Stimulated activated naive B cell treated with anti-CD40 and anti-IgM and Interleukin-4, amounts not matched to agents 10 μg/mL and 1 μg/mL and 100 μg/mL, for 72 hours (primary cell): ENCODE results near the gene PCSK6.

Source experiments
- ATAC-seq, 2 donors: fragments of 150-1000 bp; cut with Tn5 transposase; replicated peaks; 2 replicates each; pipeline ENCODE4 v1.10.0; 2021; ENCODE audit warnings: moderate library complexity in 1 of 2
- DNase-seq: peaks from one replicate; pipeline ENCODE4 v3.0.0; 2021
- H3K27ac Mint-ChIP-seq: one replicate; pipeline ENCODE4 v1.8.0; 2022; ENCODE audit warnings: mild to moderate bottlenecking, mixed read lengths
- H3K27me3 Mint-ChIP-seq, 2 donors: one replicate each; pipeline ENCODE4 v1.8.0; 2022; ENCODE audit warnings: mixed read lengths in 2 of 2
- H3K36me3 Mint-ChIP-seq, 2 donors: one replicate each; pipeline ENCODE4 v1.8.0; 2022; ENCODE audit warnings: mixed read lengths in 2 of 2, mild to moderate bottlenecking in 1 of 2
- H3K4me1 Mint-ChIP-seq, 2 donors: one replicate each; pipeline ENCODE4 v1.8.0; 2022; ENCODE audit warnings: mixed read lengths in 2 of 2, mild to moderate bottlenecking in 1 of 2
- H3K4me3 Mint-ChIP-seq, 2 donors: one replicate each; pipeline ENCODE4 v1.8.0; 2022; ENCODE audit warnings: mild to moderate bottlenecking in 2 of 2, mixed read lengths in 2 of 2, moderate library complexity in 1 of 2
- H3K9me3 Mint-ChIP-seq, 2 donors: one replicate each; pipeline ENCODE4 v1.8.0; 2022; ENCODE audit warnings: mixed read lengths in 2 of 2, mild to moderate bottlenecking in 1 of 2

The PCSK6 gene

DNA sequence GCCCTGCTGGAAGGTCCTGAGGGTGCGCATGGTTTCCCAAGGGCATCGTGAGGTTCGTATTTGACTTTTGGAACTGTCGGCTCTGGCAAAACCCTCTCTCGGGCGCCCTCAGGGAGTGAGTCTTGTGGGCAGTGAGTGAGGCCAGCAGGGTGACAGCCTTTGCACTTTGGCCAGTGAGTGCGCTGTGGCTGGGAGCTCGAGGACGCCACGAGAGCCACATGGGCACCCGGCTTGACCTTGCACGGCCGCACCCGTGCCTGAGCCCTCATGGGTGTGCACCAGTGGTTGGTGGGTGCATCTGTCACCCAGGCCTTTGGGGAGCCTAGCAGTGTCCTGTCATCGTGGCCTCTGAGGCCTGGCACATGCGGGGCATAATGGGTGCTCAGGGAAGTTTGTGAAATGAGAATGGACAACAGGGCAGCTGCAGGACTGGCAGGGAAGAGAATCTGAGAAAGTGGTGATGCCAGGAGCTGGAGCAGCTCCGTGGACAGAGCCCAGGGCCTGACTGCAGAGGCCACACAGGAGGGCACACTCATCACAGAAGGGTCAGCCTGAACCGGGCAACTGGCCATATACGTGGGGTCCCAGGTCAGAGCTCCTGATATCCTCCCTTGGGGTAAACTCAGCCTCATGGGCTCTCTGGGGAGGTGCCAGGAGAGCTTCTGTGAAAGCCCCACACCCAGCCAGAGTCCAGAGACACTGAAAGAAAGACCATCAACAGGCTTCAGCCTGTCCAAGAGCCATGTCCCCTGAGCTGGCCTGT is 164.1 kb downstream of the PCSK6 start:
- ATAC-seq: no peak
- Mint-ChIP-seq H3K36me3 (no peaks in the 10 kb centered on the region), H3K4me1 (peaks cover 4 to 9% of the 10 kb centered on the region in 2 donors), H3K27me3 (peaks cover 56 to 60% of the 10 kb centered on the region in 2 donors), H3K9me3 (no peaks in the 10 kb centered on the region), H3K27ac (no peak overlapping the region), H3K4me3 (no peak overlapping the region)
- DNase-seq: no peak

DNA sequence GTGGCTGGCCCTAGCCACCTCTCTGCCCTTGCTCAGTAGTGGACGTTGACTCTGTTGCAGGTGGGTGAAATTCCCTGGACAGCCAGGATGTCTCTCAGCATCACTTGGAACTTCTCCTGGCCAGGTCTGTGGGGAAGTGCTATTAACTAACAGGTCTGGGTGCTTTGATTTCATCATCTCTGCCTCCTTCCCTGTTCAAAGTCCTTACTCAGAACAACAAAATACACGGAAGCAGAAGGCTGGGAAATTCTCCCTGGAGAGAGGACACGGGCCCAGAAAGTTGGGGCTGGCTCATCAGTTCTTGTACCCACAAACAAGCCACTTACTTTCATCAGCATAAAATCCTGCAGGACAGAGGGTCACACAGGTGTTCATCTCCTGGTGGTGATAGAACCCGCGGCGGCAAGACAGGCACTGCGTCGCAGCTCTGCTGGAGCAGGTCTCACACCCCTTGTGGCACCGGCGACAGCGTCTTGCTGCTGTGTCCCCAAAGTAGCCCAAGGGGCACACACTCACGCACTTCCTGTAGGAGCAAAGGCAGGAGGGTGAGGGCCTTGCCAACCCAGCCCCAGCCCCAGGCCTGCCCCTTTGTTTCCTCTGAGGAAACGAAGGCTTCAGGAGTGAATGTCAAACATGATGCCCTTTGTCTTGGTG is 164.9 kb downstream of the PCSK6 start:
- Mint-ChIP-seq H3K27me3 (peaks cover 54 to 58% of the 10 kb centered on the region in 2 donors), H3K9me3 (no peaks in the 10 kb centered on the region), H3K4me3 (no peak overlapping the region), H3K27ac (no peak overlapping the region), H3K4me1 (peaks cover 6 to 12% of the 10 kb centered on the region in 2 donors), H3K36me3 (no peaks in the 10 kb centered on the region)
- no peak for DNase-seq
- no peak for ATAC-seq

DNA sequence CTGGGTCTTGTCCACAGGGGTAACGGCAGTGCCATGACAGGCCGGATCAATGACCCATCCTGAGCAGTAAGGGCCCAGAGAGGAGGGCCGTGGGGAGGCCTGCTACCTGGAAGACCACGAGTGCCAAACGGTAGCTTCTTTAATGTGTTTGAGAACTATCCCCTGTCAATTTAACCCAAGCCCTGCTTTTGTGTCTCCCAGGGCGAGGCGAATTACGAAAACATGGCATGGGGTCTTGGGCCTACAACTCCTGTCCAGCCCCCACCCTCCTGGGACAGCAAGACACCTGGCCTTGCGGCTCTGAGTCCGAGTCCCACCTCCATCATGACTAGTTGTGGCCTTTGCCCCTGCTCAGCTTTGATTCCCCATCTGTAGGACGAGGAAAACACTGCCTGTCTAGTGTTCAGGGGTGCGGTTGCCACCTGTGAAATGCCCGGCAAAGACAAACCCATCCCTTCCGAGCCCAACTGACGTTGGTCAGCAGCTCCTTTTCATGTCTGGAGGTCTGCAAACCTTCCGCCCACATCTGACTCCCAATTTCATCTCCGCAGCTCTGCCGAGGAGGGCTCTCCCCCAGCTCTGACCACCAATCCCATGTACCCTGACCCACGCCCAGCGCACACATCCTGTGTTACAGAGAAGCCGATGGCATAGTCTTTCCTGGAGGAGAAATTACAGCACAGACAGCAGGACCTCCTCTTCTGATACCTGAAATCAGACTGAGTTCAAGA is 165.5 kb downstream of the PCSK6 start:
- Mint-ChIP-seq H3K4me3 (no peak overlapping the region), H3K27me3 (peaks cover 53 to 61% of the 10 kb centered on the region in 2 donors)

DNA sequence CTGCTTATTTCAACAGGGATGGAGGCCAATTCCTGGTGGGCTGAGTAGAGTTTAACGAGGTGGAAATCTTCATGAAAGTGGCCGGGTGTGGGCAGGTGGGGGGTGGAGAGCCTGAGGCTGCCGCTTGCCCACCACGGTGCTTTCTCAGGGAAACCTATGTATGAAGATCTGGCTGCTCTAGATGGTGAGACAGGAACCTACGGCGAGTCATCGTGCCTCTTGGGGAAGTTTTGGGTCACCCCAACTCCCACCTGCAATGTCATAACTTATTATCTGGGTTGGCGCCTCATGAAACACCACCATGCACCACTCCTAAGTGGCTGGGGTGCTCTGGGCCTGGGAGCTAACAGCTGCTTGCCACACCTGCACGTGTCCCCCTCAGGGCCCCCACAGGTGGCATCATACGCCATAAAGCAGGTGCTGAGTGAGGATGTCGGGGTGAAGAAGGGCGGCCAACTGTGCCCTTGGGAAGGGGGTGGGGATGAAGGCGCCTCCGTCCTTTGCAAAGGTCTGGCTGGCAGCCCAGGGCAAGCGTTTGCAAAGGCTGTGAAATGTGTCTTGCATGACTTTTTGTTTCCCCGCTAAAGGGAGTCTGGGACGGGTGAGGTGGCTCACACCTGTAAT is 166.5 kb downstream of the PCSK6 start:
- no peak overlapping the region for H3K27ac Mint-ChIP-seq
- no peak for DNase-seq
- H3K9me3 Mint-ChIP-seq: no peaks in the 10 kb centered on the region
- no peak overlapping the region for H3K4me3 Mint-ChIP-seq
- peaks cover 6 to 12% of the 10 kb centered on the region in 2 donors for H3K4me1 Mint-ChIP-seq
- H3K27me3 Mint-ChIP-seq: peaks cover 55 to 61% of the 10 kb centered on the region in 2 donors
- no peak for ATAC-seq
- H3K36me3 Mint-ChIP-seq: no peaks in the 10 kb centered on the region

More for the DNA sequence above, 165.5 kb downstream of the PCSK6 start:
- no peaks in the 10 kb centered on the region for H3K36me3 Mint-ChIP-seq
- peaks cover 6 to 12% of the 10 kb centered on the region in 2 donors for H3K4me1 Mint-ChIP-seq
- H3K27ac Mint-ChIP-seq: no peak overlapping the region
- ATAC-seq (no peak), DNase-seq (no peak)
- no peaks in the 10 kb centered on the region for H3K9me3 Mint-ChIP-seq

DNA sequence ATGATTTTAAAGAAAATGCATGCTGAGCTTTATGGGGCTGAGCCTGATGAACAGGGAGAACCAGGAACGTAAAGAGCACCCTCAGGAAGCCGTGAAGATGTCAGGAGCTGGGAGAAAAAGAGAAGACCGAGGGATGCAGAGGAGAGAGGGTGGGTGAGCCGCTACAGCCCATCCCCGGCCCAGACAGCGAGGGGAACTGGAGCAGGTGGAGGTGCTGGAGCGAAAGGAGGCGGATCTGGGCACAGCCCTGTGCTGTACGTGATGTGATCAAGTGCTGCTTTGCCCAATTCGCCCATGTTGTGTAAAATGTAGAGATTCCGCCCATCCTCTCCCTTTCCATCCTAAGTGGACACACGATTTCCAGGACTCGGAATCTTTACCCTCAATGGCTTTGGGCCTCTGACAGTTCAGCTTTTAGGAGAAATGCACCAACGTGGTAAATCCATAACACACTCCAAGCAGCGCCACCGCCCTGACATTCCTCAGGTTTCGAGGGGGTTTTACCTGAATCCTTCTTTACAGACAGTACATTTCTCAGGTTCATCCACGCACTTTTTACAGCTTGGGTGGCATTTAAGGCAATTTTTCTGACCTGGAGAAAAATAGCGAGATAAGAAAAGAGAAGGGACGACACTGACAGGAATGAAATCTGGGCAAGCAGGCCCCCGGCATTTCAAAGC is 167.4 kb downstream of the PCSK6 start:
- Mint-ChIP-seq H3K4me3 (no peak overlapping the region), H3K36me3 (no peaks in the 10 kb centered on the region), H3K9me3 (no peaks in the 10 kb centered on the region), H3K4me1 (peaks cover 6 to 12% of the 10 kb centered on the region in 2 donors), H3K27ac (no peak overlapping the region), H3K27me3 (peaks cover 54 to 57% of the 10 kb centered on the region in 2 donors)
- DNase-seq (no peak), ATAC-seq (no peak)

DNA sequence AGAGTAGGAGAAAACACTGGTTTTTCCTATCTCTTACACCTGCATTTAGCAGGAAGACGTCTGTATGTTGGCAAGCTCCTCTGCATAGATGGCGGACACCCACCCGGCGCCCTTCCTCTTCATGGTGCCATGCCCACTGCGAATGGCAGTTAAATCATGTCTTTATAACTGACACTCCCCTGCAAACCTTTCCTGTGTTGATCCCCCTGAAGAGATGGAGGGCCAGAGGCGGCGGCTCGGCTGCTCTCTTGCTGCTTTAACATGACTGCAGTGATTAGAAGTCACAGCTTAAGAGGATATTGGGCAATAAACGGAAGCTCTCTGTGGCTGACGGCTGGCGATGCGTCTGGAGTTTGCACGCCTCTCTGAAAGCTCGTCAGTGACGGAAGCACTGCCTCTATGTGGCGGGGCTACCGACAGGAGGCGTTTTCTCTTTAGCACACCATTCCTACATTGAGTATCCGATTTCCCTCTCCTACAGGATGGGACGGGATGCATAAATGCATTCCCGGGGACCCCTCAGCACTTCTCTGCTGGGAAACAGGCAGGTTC is 168.9 kb downstream of the PCSK6 start:
- ATAC-seq (peak; percentile 95), DNase-seq (no peak)
- H3K4me3 Mint-ChIP-seq: peak overlapping the region; percentile 55 to 72
- H3K36me3 Mint-ChIP-seq: no peaks in the 10 kb centered on the region
- H3K4me1 Mint-ChIP-seq: peaks cover 6 to 12% of the 10 kb centered on the region in 2 donors
- H3K27ac Mint-ChIP-seq: no peak overlapping the region
- no peaks in the 10 kb centered on the region for H3K9me3 Mint-ChIP-seq
- peaks cover 49 to 55% of the 10 kb centered on the region in 2 donors for H3K27me3 Mint-ChIP-seq

DNA sequence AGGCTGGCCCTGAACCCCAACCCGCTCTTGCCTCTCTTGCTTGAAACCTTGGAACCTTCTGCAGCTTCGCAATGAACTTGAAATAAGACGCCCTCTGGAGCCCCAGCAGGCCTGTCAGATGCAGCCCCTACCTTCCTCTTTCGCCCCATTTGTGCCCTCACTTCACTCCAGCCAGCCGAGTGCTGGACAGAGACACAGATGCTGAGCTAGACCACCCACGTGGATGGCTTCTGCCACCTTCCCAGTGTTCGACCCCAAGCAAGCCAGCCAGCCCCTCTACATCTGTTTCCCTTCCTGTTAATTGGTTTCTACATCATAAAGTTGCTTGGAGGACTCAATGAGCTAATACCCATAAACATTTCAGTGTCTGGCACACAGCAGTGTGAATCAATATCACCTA is 170.7 kb downstream of the PCSK6 start:
- Mint-ChIP-seq H3K9me3 (no peaks in the 10 kb centered on the region), H3K4me1 (peaks cover 6 to 12% of the 10 kb centered on the region in 2 donors), H3K36me3 (no peaks in the 10 kb centered on the region), H3K27me3 (peaks cover 45 to 51% of the 10 kb centered on the region in 2 donors), H3K27ac (no peak overlapping the region), H3K4me3 (no peak overlapping the region)
- ATAC-seq: no peak
- DNase-seq: no peak

DNA sequence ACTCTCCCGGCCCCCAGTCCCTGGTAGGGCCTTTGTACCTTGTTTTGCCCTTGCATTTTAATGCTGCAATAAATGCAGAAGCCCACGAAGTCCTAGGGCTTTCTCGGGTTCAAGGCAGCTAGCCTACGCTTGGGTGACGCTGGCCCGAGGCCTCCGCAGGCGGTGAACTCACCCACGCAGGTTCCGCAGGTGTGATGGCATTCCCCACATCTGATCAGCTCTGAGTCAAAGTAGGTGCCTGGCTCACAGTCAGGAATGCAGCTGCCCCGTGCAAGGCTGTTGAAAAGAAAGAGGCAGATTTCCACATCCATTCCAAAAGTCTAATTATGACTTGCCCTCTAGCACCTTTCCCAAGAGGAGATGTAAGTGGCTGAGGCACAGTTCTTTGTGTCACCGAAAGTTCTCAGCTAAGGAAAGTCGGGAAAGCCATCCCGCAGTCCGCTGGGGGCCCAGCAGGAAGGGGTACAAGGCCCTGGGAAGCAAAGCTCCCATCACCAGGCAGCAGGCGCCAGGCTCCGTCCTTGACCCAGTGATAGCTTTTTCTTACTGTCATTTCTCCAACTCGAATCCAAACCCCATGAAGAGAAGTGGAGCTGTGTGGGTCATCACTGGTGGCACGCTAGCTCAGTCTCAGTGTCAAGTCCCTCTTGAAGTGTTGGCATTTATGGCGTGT is 171.2 kb downstream of the PCSK6 start:
- H3K27me3 Mint-ChIP-seq: peaks cover 45 to 51% of the 10 kb centered on the region in 2 donors
- no peaks in the 10 kb centered on the region for H3K36me3 Mint-ChIP-seq
- H3K9me3 Mint-ChIP-seq: no peaks in the 10 kb centered on the region
- no peak for DNase-seq
- H3K4me3 Mint-ChIP-seq: no peak overlapping the region
- peaks cover 6 to 12% of the 10 kb centered on the region in 2 donors for H3K4me1 Mint-ChIP-seq
- H3K27ac Mint-ChIP-seq: no peak overlapping the region
- ATAC-seq: no peak

DNA sequence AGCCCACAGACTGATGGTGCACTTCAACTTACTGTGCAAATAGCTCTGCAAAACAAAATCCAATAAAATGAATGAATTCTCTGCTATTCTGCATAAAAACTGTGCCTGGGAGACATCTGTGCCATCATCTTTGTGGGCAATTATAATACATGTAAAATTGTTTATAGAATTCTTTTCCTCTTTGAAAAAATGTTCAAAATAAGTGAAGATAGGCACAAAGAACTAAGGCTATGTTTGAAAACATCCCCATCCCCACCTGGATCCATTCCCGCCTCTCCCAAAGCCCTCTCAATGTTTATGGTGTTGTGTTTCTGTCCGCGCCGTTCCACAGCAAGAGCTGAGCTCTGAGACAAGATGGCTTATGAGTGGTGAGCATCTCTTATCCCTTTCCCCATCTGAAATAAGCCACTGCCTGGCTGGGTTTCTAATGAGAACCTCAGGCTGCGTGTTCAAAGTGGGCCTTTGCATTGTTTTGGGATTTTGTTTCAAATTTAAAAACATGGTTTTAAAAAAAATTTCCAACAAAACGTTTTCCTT is 172.1 kb downstream of the PCSK6 start:
- no peaks in the 10 kb centered on the region for H3K9me3 Mint-ChIP-seq
- ATAC-seq: no peak
- peaks cover 6 to 12% of the 10 kb centered on the region in 2 donors for H3K4me1 Mint-ChIP-seq
- H3K27ac Mint-ChIP-seq: no peak overlapping the region
- DNase-seq: no peak
- no peak overlapping the region for H3K4me3 Mint-ChIP-seq
- no peaks in the 10 kb centered on the region for H3K36me3 Mint-ChIP-seq
- peaks cover 43 to 51% of the 10 kb centered on the region in 2 donors for H3K27me3 Mint-ChIP-seq

DNA sequence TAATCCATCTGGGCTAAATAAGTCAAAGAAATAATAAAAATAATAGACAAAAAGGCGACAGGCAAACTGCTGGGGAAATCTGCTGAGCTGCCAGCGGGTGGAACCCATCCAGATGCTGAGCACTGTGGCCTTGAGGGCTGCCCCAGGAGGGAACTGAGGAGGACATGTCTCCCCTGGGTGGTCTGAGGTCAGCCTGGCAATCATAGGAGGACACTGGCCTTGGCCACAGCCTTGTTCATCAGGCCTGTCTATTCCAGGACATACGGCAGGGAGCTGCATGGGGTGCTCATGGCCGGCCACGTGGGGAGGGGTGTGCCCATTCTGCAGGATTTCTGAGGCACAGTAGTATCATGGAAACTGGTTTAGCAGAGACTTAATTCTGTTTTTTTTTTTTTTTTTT is 173.0 kb downstream of the PCSK6 start:
- no peak overlapping the region for H3K4me3 Mint-ChIP-seq
- peaks cover 41 to 45% of the 10 kb centered on the region in 2 donors for H3K27me3 Mint-ChIP-seq
- H3K9me3 Mint-ChIP-seq: no peaks in the 10 kb centered on the region
- no peak overlapping the region for H3K27ac Mint-ChIP-seq
- no peaks in the 10 kb centered on the region for H3K36me3 Mint-ChIP-seq
- ATAC-seq (no peak), DNase-seq (no peak)
- peaks cover 6 to 12% of the 10 kb centered on the region in 2 donors for H3K4me1 Mint-ChIP-seq

DNA sequence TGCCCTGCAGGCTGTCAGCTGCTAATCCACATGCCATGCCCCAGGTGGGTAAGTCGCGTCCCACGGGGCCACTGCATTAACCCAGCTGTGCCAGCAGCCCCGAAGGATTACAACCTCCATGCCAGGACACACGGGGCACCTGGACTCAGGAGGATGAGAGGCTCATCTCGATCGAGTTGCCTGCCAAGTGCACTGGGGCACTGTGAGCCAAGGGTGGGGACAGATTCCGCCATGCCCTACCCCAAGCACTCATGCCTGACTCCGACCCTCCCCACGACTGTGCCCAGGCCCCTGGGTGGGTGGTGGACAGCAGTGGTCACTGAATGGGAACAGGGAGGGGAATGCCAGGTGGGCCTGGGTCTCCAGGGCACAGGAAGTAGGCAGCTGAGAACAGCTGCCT is 173.8 kb downstream of the PCSK6 start:
- no peaks in the 10 kb centered on the region for H3K36me3 Mint-ChIP-seq
- H3K27ac Mint-ChIP-seq: no peak overlapping the region
- no peak for ATAC-seq
- H3K27me3 Mint-ChIP-seq: peaks cover 37 to 38% of the 10 kb centered on the region in 2 donors
- peaks cover 4 to 6% of the 10 kb centered on the region in 2 donors for H3K4me1 Mint-ChIP-seq
- H3K9me3 Mint-ChIP-seq: no peaks in the 10 kb centered on the region
- H3K4me3 Mint-ChIP-seq: no peak overlapping the region
- no peak for DNase-seq

DNA sequence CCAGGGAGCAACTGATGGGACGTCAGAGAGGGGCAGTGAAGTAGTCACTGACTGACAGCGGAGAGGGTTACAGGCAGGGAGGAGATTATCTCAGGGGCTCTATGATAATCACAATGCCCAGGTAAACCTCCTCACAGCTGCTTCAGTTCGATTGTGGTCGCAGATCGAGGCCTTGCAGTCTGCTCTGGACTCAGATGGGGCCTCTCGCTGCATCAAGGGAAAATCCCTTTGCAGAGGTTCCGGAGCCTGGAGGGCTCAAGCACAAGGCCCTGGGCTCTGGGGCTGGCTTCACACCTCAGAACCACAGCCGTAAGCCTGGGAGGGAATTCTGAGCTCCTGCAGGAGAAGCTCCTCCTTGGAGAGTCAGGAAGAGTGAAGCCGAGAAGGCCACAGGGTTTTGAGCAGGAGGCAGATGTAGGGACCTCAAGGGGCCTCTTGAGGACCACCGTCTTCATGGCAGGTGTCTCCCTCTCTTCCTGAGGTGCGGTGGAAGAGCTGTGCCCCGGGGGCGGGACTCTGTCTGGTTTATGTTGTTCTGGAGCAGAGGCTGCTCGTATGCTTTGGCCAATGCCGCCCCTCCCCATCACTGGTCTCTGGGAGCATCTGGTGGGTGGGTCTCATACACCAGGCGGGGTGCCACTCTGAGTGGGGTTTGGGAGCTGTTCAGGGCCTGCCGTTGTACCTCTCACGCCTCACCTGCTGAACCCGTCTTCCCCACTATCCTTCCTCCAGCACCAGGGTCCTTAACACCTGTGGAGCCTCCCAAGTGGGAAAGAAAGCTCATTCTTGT is 175.0 kb downstream of the PCSK6 start:
- Mint-ChIP-seq H3K4me1 (no peaks in the 10 kb centered on the region), H3K36me3 (no peaks in the 10 kb centered on the region), H3K9me3 (no peaks in the 10 kb centered on the region), H3K4me3 (no peak overlapping the region), H3K27me3 (peaks cover 28 to 31% of the 10 kb centered on the region in 2 donors), H3K27ac (no peak overlapping the region)
- ATAC-seq (no peak), DNase-seq (no peak)
